Neuronal stem cell (in vitro differentiated cells): ENCODE measurements around the gene CIDEB.

ENCODE experiments used
- DNase-seq: peaks from one replicate; pipeline ENCODE4 v3.0.0-alpha.2; 2013; ENCODE audit warnings: low spot score
- H2AFZ ChIP-seq: one replicate; pipeline ENCODE4 v1.6.1; 2013; ENCODE audit warnings: mild to moderate bottlenecking, low read length, inconsistent platforms
- H2AK5ac ChIP-seq: 2 replicates; pipeline ENCODE4 v1.6.1; 2013; ENCODE audit warnings: low read depth, mild to moderate bottlenecking, inconsistent platforms, low read length, moderate library complexity, mixed read lengths
- H2BK120ac ChIP-seq: 2 replicates; pipeline ENCODE4 v1.6.1; 2013; ENCODE audit warnings: low read depth, mild to moderate bottlenecking, inconsistent platforms, low read length, moderate library complexity, mixed read lengths
- H2BK12ac ChIP-seq: one replicate; pipeline ENCODE4 v1.6.1; 2013; ENCODE audit warnings: low read length, inconsistent platforms
- H2BK15ac ChIP-seq: 2 replicates; pipeline ENCODE4 v1.6.1; 2013; ENCODE audit warnings: mild to moderate bottlenecking, low read length, inconsistent platforms, mixed read lengths
- H2BK5ac ChIP-seq: one replicate; pipeline ENCODE4 v1.6.1; 2013; ENCODE audit warnings: inconsistent platforms, mild to moderate bottlenecking, low read length, moderate library complexity
- H3K14ac ChIP-seq: one replicate; pipeline ENCODE4 v1.6.1; 2013; ENCODE audit warnings: low read length, inconsistent platforms
- H3K18ac ChIP-seq: 2 replicates; pipeline ENCODE4 v1.6.1; 2013; ENCODE audit warnings: low read length, inconsistent platforms
- H3K23ac ChIP-seq: 2 replicates; pipeline ENCODE4 v1.6.1; 2013; ENCODE audit warnings: low read depth, mild to moderate bottlenecking, mixed read lengths, low read length, inconsistent platforms; ENCODE audit not compliant: poor library complexity
- H3K27ac ChIP-seq: replicated peaks from 3 replicates; pipeline ENCODE4 v1.5.1; 2013; ENCODE audit warnings: low read length, inconsistent platforms
- H3K27me3 ChIP-seq, 3 experiments: 2 replicates each; pipeline ENCODE4 v1.6.1; 2013; ENCODE audit warnings: low read length in 3 of 3, mild to moderate bottlenecking in 2 of 3, inconsistent platforms in 1 of 3, low read depth in 1 of 3, mixed read lengths in 1 of 3, moderate library complexity in 1 of 3; ENCODE audit not compliant: control insufficient read depth in 3 of 3, insufficient read depth in 3 of 3
- H3K36me3 ChIP-seq, 2 donors: replicated peaks in 1 of 2; 2 replicates each; pipeline ENCODE4 v1.6.1; 2013; ENCODE audit warnings: low read length in 2 of 2; ENCODE audit not compliant: control insufficient read depth in 2 of 2, insufficient read depth in 2 of 2
- H3K4ac ChIP-seq: 2 replicates; pipeline ENCODE4 v1.6.1; 2013; ENCODE audit warnings: inconsistent platforms, mild to moderate bottlenecking, low read length, moderate library complexity
- H3K4me1 ChIP-seq, 2 donors: 1 replicate in 1 of 2; 2 replicates in 1 of 2; pipeline ENCODE4 v1.6.1; 2013; ENCODE audit warnings: low read length in 2 of 2, low read depth in 1 of 2; ENCODE audit not compliant: control insufficient read depth in 2 of 2, insufficient read depth in 1 of 2
- H3K4me2 ChIP-seq: one replicate; pipeline ENCODE4 v1.6.1; 2013; ENCODE audit warnings: mild to moderate bottlenecking, low read length, inconsistent platforms; ENCODE audit not compliant: insufficient read depth, poor library complexity, severe bottlenecking
- H3K4me3 ChIP-seq, 2 donors: 2 replicates each; pipeline ENCODE4 v1.5.1; 2013; ENCODE audit warnings: low read length in 2 of 2, mild to moderate bottlenecking in 2 of 2, inconsistent platforms in 1 of 2, moderate library complexity in 1 of 2
- H3K79me1 ChIP-seq: one replicate; pipeline ENCODE4 v1.6.1; 2013; ENCODE audit warnings: low read depth, mild to moderate bottlenecking, inconsistent platforms, low read length, moderate library complexity
- H3K9ac ChIP-seq: one replicate; pipeline ENCODE4 v1.6.1; 2013; ENCODE audit warnings: mild to moderate bottlenecking, low read depth, low read length, inconsistent platforms; ENCODE audit not compliant: poor library complexity
- H3K9me3 ChIP-seq, 2 donors: replicated peaks in 1 of 2; 2 replicates each; pipeline versions ENCODE3 to v1.6.1; 2013; ENCODE audit warnings: low read length in 2 of 2, mild to moderate bottlenecking in 2 of 2, inconsistent platforms in 1 of 2, low read depth in 1 of 2, mixed read lengths in 1 of 2, moderate library complexity in 1 of 2; ENCODE audit not compliant: control insufficient read depth in 2 of 2, insufficient read depth in 1 of 2
- H4K8ac ChIP-seq: one replicate; pipeline ENCODE4 v1.6.1; 2013; ENCODE audit warnings: low read depth, mild to moderate bottlenecking, inconsistent platforms, low read length, moderate library complexity
- H4K91ac ChIP-seq: one replicate; pipeline ENCODE4 v1.6.1; 2013; ENCODE audit warnings: low read length, low read depth, mild to moderate bottlenecking, inconsistent platforms; ENCODE audit not compliant: poor library complexity
- WGBS, 2 donors: extraction: QIAGEN DNeasy Blood & Tissue Kit; methylation state at CpG; one replicate each; pipeline ENCODE4 v1.1.7; 2013; ENCODE audit warnings: missing lambda C conversion rate in 2 of 2, mixed read lengths in 1 of 2; ENCODE audit not compliant: insufficient read length in 2 of 2, insufficient replicate concordance in 1 of 2; ENCODE audit errors: extremely low coverage in 2 of 2; 5-methylcytosine and 5-hydroxymethylcytosine counted together

The CIDEB gene

DNA sequence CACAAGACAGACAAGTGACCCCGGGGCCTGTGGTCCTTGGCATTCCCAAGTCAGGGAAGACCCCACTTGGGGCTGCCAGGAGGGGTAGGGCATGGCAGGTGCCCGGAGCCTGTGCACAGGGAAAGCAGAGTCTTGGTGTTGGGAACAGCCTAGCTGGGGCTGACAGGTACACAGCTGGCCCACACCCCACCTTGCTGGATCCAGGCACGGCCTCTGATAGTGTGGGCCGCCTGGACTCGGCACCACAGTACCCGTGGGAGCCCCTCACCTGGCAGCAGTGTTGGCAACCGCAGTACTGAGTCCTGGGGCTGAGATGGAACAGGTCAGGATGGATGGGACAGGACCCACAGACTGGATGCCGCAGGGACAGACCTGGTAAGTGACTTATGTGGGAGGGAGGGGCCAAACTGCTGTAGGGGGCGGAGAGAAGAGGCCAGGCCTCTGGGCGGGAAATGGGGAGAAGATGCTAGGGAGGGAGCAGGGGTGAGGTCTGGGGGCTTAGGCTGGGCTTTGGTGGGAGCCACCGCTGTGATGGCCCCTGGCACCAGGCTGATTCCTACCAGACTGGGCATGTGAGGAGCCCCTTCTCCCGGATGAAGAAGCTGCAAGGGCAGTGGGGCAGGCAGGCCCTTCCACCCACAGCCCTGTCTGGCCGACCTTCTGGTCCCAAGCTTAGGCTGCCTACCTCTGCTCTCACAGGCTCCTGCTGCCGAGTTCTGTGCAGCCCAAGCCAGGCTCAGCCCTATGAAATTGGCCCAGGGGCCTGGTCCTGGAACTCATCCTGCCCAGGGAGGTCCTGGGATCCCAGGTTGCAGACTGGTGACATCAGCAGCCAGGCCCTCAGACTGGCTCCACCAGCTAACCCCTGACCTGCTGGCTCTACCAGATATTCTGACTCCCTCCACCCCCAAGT is 44.7 kb downstream of the CIDEB start, which contains the start of gene TGM1:
TSS of gene TGM1 (minus strand) at position 357 of the 913 bp plus-strand sequence. CDS start 825 bp downstream, outside the sequence.
- no peak within 1 kb of the TSS for H3K27ac ChIP-seq
- H4K91ac ChIP-seq, result no peak within 1 kb of the TSS
- H3K36me3 ChIP-seq, result peaks cover 7 to 13% of the 10 kb centered on the region in 2 donors
- H3K18ac ChIP-seq, result no peak within 1 kb of the TSS
- no peak within 1 kb of the TSS for H3K14ac ChIP-seq
- no CpG with 5 or more reads among the region's 14 CpGs for WGBS, 2 donors
- H2BK12ac ChIP-seq, result no peak within 1 kb of the TSS
- H4K8ac ChIP-seq, result no peak within 1 kb of the TSS
- no peaks in the 10 kb centered on the region for H3K4me1 ChIP-seq
- H2BK15ac ChIP-seq, result no peak within 1 kb of the TSS
- no peaks in the 10 kb centered on the region for H3K79me1 ChIP-seq
- H3K23ac ChIP-seq, result no peak within 1 kb of the TSS
- no peak within 1 kb of the TSS for H2AFZ ChIP-seq
- H3K9me3 ChIP-seq, result no peaks in the 10 kb centered on the region
- H2AK5ac ChIP-seq, result no peak within 1 kb of the TSS
- H3K4ac ChIP-seq, result peak within 1 kb of the TSS; percentile 14
- peak within 1 kb of the TSS; percentile 30 for H3K9ac ChIP-seq
- H3K27me3 ChIP-seq, result no peaks in the 10 kb centered on the region
- no peak within 1 kb of the TSS for H2BK120ac ChIP-seq
- DNase-seq, result no peak
- H2BK5ac ChIP-seq, result peak within 1 kb of the TSS; percentile 27
- no peak within 1 kb of the TSS for H3K4me3 ChIP-seq
- no peak within 1 kb of the TSS for H3K4me2 ChIP-seq

DNA sequence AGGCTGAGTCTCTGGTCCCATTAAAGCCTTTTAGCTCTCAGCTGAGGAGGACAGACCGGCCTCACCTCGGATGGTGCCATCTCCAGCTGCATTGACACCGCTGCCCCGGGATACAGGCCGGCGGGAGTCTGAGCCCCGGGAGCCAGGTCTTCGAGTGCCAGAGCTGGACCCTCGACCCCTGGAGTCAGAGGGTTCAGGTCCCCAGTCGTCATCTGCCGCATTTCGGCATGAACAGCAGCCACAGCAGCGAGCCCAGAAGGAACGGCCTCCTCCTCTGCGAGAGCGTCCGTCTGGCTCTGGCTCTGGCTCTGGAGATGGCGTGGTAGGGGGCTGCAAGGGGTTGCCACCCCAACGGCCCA is 45.8 kb downstream of the CIDEB start:
- H3K36me3 ChIP-seq, result peaks cover 5 to 7% of the 10 kb centered on the region in 2 donors
- no peak overlapping the region for H3K27ac ChIP-seq
- DNase-seq, result no peak
- H4K8ac ChIP-seq, result no peak overlapping the region
- no peak overlapping the region for H3K18ac ChIP-seq
- no peak overlapping the region for H3K4me2 ChIP-seq
- H2BK120ac ChIP-seq, result no peak overlapping the region
- H4K91ac ChIP-seq, result no peak overlapping the region
- peak overlapping the region; percentile 9 for H3K9ac ChIP-seq
- no peak overlapping the region for H2AFZ ChIP-seq
- no peak overlapping the region for H3K14ac ChIP-seq
- no peak overlapping the region for H2BK5ac ChIP-seq
- H3K23ac ChIP-seq, result no peak overlapping the region
- no peak overlapping the region for H2BK15ac ChIP-seq
- H3K4ac ChIP-seq, result no peak overlapping the region
- WGBS, 2 donors, result no CpG with 5 or more reads among the region's 19 CpGs
- H2BK12ac ChIP-seq, result no peak overlapping the region
- H2AK5ac ChIP-seq, result no peak overlapping the region
- H3K4me1 ChIP-seq, result no peaks in the 10 kb centered on the region
- H3K9me3 ChIP-seq, result no peaks in the 10 kb centered on the region
- no peaks in the 10 kb centered on the region for H3K27me3 ChIP-seq
- no peak overlapping the region for H3K4me3 ChIP-seq
- no peaks in the 10 kb centered on the region for H3K79me1 ChIP-seq

DNA sequence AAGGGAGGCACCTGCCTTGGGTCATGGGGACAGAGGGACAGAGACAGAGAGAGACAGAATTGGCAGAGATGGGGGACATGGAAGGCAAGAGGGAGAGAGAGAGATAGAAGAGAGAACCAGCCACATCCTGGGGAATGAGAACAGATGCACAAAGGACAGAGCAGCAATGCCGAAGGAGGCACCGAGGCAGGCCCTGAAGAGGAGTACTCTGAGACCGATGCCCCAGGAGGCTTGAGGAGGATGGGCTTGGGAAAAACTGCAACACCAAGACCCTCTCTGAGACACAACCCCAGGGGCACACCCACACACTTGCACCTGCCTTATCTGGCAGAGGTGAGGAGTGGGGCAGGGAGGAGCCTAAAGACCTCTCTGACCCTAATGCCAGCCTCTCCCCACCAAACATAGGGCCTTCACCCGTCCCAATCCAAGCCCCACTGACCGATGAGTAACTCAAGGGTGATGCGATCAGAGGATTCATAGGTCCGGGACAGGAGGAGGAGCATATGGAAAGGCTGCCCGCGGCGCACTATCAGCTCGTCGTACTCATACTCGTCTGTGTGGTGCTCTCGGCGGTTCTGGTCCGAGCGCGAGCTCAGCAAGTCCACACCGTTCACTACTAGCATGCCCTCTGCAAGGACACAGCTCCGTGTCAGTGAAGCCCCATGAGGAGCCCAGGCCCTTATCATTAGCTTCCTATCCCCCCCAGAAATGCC is 46.4 kb downstream of the CIDEB start:
- Histone ChIP-seq H3K14ac (no peak overlapping the region), H3K4me3 (no peak overlapping the region), H4K91ac (no peak overlapping the region), H3K27me3 (no peaks in the 10 kb centered on the region), H2BK120ac (no peak overlapping the region), H2AFZ (no peak overlapping the region), H3K9me3 (no peaks in the 10 kb centered on the region), H2BK12ac (no peak overlapping the region), H3K79me1 (no peaks in the 10 kb centered on the region), H3K4ac (no peak overlapping the region), H3K4me2 (no peak overlapping the region), H3K9ac (peak overlapping the region; percentile 38), H2AK5ac (no peak overlapping the region), H3K36me3 (peaks cover 2 to 4% of the 10 kb centered on the region in 2 donors), H4K8ac (no peak overlapping the region), H3K27ac (no peak overlapping the region), H3K23ac (no peak overlapping the region), H2BK15ac (no peak overlapping the region), H2BK5ac (no peak overlapping the region), H3K18ac (no peak overlapping the region), H3K4me1 (no peaks in the 10 kb centered on the region)
- no peak for DNase-seq
- no CpG with 5 or more reads among the region's 20 CpGs for WGBS, 2 donors

DNA sequence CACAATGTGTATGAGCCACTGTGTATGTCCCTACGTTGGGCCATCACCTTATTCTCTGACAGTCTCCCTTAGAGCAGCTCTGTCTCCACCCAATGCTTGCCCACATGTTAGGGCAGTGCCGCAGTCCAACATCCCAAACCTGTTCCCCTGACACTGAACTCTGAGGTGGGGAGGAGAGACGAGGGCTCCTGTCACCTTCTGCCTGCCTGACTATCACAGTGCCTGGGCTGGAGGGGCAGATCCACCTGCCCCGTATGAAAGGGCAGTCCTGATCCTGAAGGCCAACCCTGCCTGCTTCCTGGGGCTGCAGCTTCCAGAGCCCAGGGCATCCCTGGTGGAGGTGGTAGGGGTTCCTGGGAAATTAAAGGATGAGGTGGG is 47.0 kb downstream of the CIDEB start:
- H3K27ac ChIP-seq, result no peak overlapping the region
- no peaks in the 10 kb centered on the region for H3K4me1 ChIP-seq
- no peaks in the 10 kb centered on the region for H3K27me3 ChIP-seq
- H3K4me2 ChIP-seq, result no peak overlapping the region
- no peak overlapping the region for H2AK5ac ChIP-seq
- H3K36me3 ChIP-seq, result no peaks in the 10 kb centered on the region
- H2BK120ac ChIP-seq, result no peak overlapping the region
- H3K9ac ChIP-seq, result peak overlapping the region; percentile 9
- H3K23ac ChIP-seq, result no peak overlapping the region
- WGBS, 2 donors, result no CpG with 5 or more reads among the region's 4 CpGs
- H2BK5ac ChIP-seq, result no peak overlapping the region
- no peak overlapping the region for H4K91ac ChIP-seq
- no peak overlapping the region for H4K8ac ChIP-seq
- H2AFZ ChIP-seq, result no peak overlapping the region
- no peaks in the 10 kb centered on the region for H3K9me3 ChIP-seq
- H3K4me3 ChIP-seq, result peak overlapping the region in 1 of 2 donors; percentile 16
- no peak overlapping the region for H3K14ac ChIP-seq
- H3K79me1 ChIP-seq, result no peaks in the 10 kb centered on the region
- no peak overlapping the region for H2BK12ac ChIP-seq
- H2BK15ac ChIP-seq, result no peak overlapping the region
- H3K4ac ChIP-seq, result no peak overlapping the region
- DNase-seq, result no peak
- H3K18ac ChIP-seq, result no peak overlapping the region
